Upper lobe of right lung (tissue), 1 donor: ENCODE results near the gene CERS6. TPM values are rescaled to one million over a fixed set of nuclear protein-coding genes. Genes with fewer than 3 reads are reported as not detected.
"Not testable (repeated sequence)": the region's sequence is repeated elsewhere in the genome, so short reads cannot be mapped to it uniquely, and the experiment has no call there.

Experiments used
- ATAC-seq: fragments of 200-7000 bp; cut with Tn5 transposase; one replicate; pipeline ENCODE4 v1.9.1; 2020; ENCODE audit warnings: mild to moderate bottlenecking, moderate library complexity
- DNase-seq: peaks from one replicate; pipeline ENCODE4 v3.0.0-alpha.2; 2020
- H3K27ac ChIP-seq: fragments of 200-600 bp; one replicate; pipeline ENCODE4 v1.8.0; 2022
- H3K27me3 ChIP-seq: fragments of 200-600 bp; one replicate; pipeline ENCODE4 v1.8.0; 2022; ENCODE audit warnings: mild to moderate bottlenecking
- H3K36me3 ChIP-seq: fragments of 200-600 bp; one replicate; pipeline ENCODE4 v1.8.0; 2022
- H3K4me1 ChIP-seq: fragments of 200-600 bp; one replicate; pipeline ENCODE4 v1.8.0; 2022
- H3K4me3 ChIP-seq: fragments of 200-600 bp; one replicate; pipeline ENCODE4 v1.8.0; 2022; ENCODE audit warnings: mild to moderate bottlenecking
- H3K9me3 ChIP-seq: fragments of 200-600 bp; one replicate; pipeline ENCODE4 v1.8.0; 2022
- intact Hi-C: fragments of 100-400 bp; cut with DNase I; formaldehyde crosslinking; loops from one replicate; pipeline ENCODE4 v1.11.0; 2022
- total RNA-seq: library from RNA; stranded (reverse); fragmentation: NEBNext Ultra II Directional; extraction: Animal tissue kit (Norgen Biotek cat#: 25700); gene quantifications from one replicate; pipeline ENCODE4 v1.2.1, GENCODE V29; 2021
- TF ChIP-seq, protein P1 (sequence below): fragments of 200-600 bp; IDR thresholded peaks from one replicate; pipeline ENCODE4 v1.8.0; 2022; ENCODE audit warnings: antibody characterized with exemption
- donor health status: DM: no; HTN: yes; CAD: no; lungs with severe emphysema.

The CERS6 gene
- total RNA-seq, 1 donor from 2014 or later: 17.8 TPM

DNA sequence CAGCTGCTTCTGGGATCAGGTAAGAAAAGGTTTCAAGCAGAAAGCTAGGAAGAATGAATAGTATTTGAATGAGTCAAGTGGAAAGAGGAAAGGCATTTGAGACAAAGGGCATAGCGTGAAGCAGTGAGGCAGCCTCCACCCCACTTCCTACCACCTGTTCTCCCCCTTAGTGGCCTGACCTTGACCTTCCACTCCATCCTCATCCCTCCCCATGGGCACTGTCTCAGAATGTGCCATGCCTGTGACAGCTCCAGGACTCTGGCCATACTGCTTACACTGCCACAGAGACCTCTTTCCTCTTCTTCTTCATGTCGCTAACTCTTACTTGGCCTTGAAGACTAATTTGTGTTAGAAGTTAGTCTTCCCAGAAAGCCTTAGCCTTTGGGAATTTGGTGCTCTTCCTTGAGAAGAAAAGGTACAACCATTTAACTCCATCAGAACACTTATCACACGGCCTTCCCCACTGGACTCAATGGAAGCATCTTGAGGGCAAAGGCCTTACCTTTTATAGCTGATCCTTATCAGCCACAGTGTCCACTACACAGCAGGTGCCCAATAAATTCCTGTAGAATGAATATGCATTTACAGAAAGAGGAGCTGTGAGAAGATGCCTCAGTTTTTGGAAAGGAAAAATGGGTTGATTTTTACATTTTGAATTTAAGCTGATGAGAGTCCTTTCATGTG lies 331.2 kb downstream of the CERS6 start:
- H3K36me3 ChIP-seq: no peaks in the 10 kb centered on the region
- no peak for DNase-seq
- no peaks in the 10 kb centered on the region for H3K9me3 ChIP-seq
- no peaks in the 10 kb centered on the region for H3K27me3 ChIP-seq
- TF ChIP-seq, protein P1, sequence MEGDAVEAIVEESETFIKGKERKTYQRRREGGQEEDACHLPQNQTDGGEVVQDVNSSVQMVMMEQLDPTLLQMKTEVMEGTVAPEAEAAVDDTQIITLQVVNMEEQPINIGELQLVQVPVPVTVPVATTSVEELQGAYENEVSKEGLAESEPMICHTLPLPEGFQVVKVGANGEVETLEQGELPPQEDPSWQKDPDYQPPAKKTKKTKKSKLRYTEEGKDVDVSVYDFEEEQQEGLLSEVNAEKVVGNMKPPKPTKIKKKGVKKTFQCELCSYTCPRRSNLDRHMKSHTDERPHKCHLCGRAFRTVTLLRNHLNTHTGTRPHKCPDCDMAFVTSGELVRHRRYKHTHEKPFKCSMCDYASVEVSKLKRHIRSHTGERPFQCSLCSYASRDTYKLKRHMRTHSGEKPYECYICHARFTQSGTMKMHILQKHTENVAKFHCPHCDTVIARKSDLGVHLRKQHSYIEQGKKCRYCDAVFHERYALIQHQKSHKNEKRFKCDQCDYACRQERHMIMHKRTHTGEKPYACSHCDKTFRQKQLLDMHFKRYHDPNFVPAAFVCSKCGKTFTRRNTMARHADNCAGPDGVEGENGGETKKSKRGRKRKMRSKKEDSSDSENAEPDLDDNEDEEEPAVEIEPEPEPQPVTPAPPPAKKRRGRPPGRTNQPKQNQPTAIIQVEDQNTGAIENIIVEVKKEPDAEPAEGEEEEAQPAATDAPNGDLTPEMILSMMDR: no peak
- no peak overlapping the region for H3K27ac ChIP-seq
- ATAC-seq: no peak
- intact Hi-C loops: no loop called here
- H3K4me1 ChIP-seq: no peaks in the 10 kb centered on the region
- no peak overlapping the region for H3K4me3 ChIP-seq

DNA sequence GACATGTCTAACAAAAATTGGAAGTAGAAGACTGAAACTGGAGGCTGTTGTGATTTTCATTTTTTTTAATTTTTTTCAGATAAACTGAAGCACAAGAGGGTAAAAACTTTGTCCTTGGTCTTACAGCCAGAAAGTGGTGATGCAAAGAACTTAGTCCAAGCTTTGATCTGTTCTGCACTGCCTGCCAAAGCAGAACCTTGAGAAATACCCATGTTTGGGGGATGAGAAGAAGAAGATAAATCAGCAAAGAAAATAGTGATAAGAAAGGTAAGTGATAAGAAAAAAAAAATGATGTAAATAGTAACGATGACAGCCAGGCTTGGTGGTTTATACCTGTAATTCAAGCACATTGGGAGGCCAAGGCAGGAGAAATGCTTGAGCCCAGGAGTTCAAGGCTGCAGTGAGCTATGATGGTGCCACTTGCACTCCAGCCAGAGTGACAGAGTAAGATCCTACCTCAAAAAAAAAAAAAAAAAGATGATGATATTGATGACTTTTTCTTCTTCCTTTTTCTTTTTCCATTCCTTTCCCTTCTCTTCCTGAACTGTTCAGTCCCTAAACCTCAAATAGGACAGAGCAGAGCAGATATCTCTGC lies 331.8 kb downstream of the CERS6 start:
- intact Hi-C loops: no loop called here
- Histone ChIP-seq H3K27me3 (no peaks in the 10 kb centered on the region), H3K9me3 (no peaks in the 10 kb centered on the region), H3K4me1 (no peaks in the 10 kb centered on the region), H3K27ac (no peak overlapping the region), H3K36me3 (no peaks in the 10 kb centered on the region), H3K4me3 (no peak overlapping the region)
- ATAC-seq: no peak
- no peak for DNase-seq
- TF ChIP-seq, protein P1: no peak

DNA sequence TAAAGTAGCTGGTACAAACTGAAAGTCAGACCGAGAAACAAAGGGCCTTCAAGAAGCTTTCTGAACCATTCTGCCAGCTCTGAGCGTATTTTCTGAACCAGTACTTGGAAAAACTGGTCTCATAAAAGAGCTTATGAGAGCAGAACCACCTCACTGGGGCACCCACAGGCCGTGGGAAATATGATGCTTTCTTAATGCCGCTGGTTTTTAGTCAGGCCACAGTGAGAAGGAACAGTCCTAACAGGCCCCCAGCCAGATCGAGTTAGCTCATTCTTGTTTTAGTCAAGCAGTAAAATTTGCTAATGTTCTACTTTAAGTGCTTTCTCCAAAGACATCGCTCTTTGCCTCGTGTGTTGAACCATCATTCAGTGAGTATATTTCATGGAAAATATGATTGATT lies 333.7 kb downstream of the CERS6 start:
- intact Hi-C loops: no loop called here
- H3K27me3 ChIP-seq: no peaks in the 10 kb centered on the region
- no peak for DNase-seq

DNA sequence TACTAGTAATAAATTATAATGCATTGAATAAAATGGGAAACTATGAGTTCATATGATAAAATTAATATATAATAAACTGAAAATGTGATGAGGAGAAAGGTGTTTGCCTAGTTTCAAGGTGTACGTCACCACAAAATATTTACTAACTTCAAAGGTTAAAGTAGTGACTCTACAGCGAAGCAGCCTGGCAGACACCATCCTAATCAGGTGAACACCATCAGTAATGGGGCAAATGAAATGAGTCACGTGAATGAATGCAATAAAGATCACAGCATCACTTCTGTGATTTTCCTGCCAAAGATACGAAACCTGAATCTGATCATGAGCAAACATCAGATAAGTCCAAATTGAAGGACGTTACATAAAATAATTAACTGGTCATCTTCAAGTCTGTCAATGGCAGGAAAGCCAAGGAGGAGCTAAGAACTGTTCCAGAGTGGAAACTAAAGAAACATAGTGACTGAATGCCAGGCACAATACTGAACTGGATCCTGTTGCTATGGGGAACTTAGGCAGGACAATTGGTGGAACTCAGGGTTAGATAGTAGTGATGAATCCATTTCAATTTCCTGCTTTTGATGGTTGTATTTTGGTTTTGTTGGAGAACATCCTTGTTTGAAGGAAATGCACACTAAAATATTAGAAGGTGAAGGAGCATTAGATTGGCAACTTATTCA lies 334.3 kb downstream of the CERS6 start:
- Histone ChIP-seq H3K36me3 (no peaks in the 10 kb centered on the region), H3K27me3 (no peaks in the 10 kb centered on the region), H3K4me1 (no peaks in the 10 kb centered on the region), H3K27ac (no peak overlapping the region), H3K9me3 (no peaks in the 10 kb centered on the region), H3K4me3 (no peak overlapping the region)
- TF ChIP-seq, protein P1: no peak
- intact Hi-C loops: no loop called here
- ATAC-seq: peak; percentile 56
- DNase-seq: no peak

More for the DNA sequence above, 333.7 kb downstream of the CERS6 start:
- Histone ChIP-seq H3K4me1 (no peaks in the 10 kb centered on the region), H3K9me3 (no peaks in the 10 kb centered on the region), H3K4me3 (no peak overlapping the region), H3K27ac (no peak overlapping the region), H3K36me3 (no peaks in the 10 kb centered on the region)
- no peak for ATAC-seq
- TF ChIP-seq, protein P1: no peak

DNA sequence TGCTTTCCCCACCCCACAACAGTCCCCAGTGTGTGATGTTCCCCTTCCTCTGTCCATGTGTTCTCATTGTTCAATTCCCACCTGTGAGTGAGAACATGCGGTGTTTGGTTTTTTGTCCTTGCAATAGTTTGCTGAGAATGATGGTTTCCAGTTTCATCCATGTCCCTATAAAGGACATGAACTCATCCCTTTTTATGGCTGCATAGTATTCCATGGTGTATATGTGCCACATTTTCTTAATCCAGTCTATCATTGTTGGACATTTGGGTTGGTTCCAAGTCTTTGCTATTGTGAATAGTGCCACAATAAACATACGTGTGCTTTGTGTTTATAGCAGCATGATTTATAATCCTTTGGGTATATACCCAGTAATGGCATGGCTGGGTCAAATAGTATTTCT lies 335.1 kb downstream of the CERS6 start:
- H3K9me3 ChIP-seq, ATAC-seq, H3K36me3 ChIP-seq, intact Hi-C loops, H3K4me3 ChIP-seq, DNase-seq, H3K27me3 ChIP-seq, H3K27ac ChIP-seq, H3K4me1 ChIP-seq: not testable (repeated sequence)

DNA sequence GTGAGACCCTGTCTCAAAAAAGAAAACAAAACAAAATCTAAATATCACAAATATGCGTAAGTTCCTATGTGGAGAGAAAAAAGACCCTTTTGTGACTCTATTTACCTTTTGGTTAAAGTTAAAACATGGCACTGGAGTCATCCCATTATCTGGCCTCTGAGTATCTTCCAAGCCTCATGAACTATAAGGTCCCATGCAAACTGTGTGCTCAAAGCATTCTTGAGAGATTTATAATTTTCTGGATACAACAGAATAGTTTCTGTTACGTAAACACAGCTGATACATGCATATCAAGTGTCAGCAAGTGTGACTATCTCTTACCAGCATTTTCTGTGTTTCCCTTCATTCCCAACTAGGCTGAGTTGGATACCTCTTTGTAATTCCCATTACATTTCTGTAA lies 337.5 kb downstream of the CERS6 start:
- Histone ChIP-seq H3K27me3 (no peaks in the 10 kb centered on the region), H3K4me1 (no peaks in the 10 kb centered on the region), H3K27ac (no peak overlapping the region), H3K4me3 (no peak overlapping the region), H3K9me3 (no peaks in the 10 kb centered on the region), H3K36me3 (no peaks in the 10 kb centered on the region)
- ATAC-seq (no peak), DNase-seq (no peak)
- TF ChIP-seq, protein P1: no peak
- intact Hi-C loops: no loop called here
